MCF 10A (cell line): ENCODE results near the gene VSIG4. TPM values are rescaled to one million over a fixed set of nuclear protein-coding genes. Genes with fewer than 3 reads are reported as not detected.

Experiments used
- BruUV-seq: library from RNA; stranded (reverse); fragments of 400-500 nt; replicated peaks from 2 replicates; lab custom pipeline; 2021; lab: Mats Ljungman, UMichigan
- CTCF ChIA-PET: fragments of 300-600 bp; sonication (Branson Sonifier 250); formaldehyde crosslinking; extraction: SDS; loops from one replicate; lab custom pipeline; 2021; ENCODE audit warnings: antibody characterized with exemption, inconsistent platforms; lab: Yijun Ruan, JAX
- POLR2A ChIA-PET: fragments of 300-600, 350-650 bp; sonication (Branson Sonifier 250); formaldehyde crosslinking; extraction: SDS; loops from one replicate; lab custom pipeline; 2020; ENCODE audit warnings: antibody characterized with exemption, inconsistent platforms; lab: Yijun Ruan, JAX
- DNase-seq: peaks from one replicate; pipeline ENCODE4 v3.0.0-alpha.2; 2018; ENCODE audit not compliant: unreplicated experiment
- H3K27ac Mint-ChIP-seq: one replicate; pipeline ENCODE4 v1.8.0; 2022; ENCODE audit warnings: mild to moderate bottlenecking, low read depth, mixed read lengths; ENCODE audit not compliant: unreplicated experiment
- H3K27me3 Mint-ChIP-seq: one replicate; pipeline ENCODE4 v1.8.0; 2022; ENCODE audit warnings: mixed read lengths; ENCODE audit not compliant: insufficient read depth, unreplicated experiment
- H3K36me3 Mint-ChIP-seq: one replicate; pipeline ENCODE4 v1.8.0; 2022; ENCODE audit warnings: mild to moderate bottlenecking, moderate library complexity, mixed read lengths; ENCODE audit not compliant: insufficient read depth, unreplicated experiment
- H3K4me1 Mint-ChIP-seq: one replicate; pipeline ENCODE4 v1.8.0; 2022; ENCODE audit warnings: mixed read lengths; ENCODE audit not compliant: insufficient read depth, unreplicated experiment
- H3K4me3 Mint-ChIP-seq: one replicate; pipeline ENCODE4 v1.8.0; 2022; ENCODE audit warnings: mild to moderate bottlenecking, moderate library complexity, mixed read lengths; ENCODE audit not compliant: unreplicated experiment
- H3K9me3 Mint-ChIP-seq: one replicate; pipeline ENCODE4 v1.8.0; 2022; ENCODE audit warnings: mixed read lengths; ENCODE audit not compliant: unreplicated experiment
- CTCF ChIP-seq: fragments of 200-600 bp; IDR thresholded peaks from one replicate; pipeline ENCODE4 v1.8.0; 2022; ENCODE audit warnings: antibody characterized with exemption, mild to moderate bottlenecking; ENCODE audit not compliant: unreplicated experiment
- intact Hi-C: fragments of 100-400 bp; cut with micrococcal nuclease; formaldehyde crosslinking; loops from 2 replicates; pipeline ENCODE4 v1.14.1; 2022
- total RNA-seq: library from RNA; stranded (reverse); gene quantifications from 2 replicates; pipeline ENCODE4 v1.2.3, GENCODE V29; 2022

The VSIG4 gene
- total RNA-seq, 1 experiment from 2014 or later = not detected

- peaks cover 2% of the 10 kb centered on the region for H3K9me3 Mint-ChIP-seq
- H3K27me3 Mint-ChIP-seq = no peaks in the 10 kb centered on the region
- H3K4me3 Mint-ChIP-seq = no peak overlapping the region
- ChIA-PET CTCF (no interaction called here), POLR2A (no interaction called here)
- TF ChIP-seq CTCF = no peak
- DNase-seq = no peak
- no TSS peak for BruUV-seq
- no peak overlapping the region for H3K27ac Mint-ChIP-seq
- H3K36me3 Mint-ChIP-seq = no peaks in the 10 kb centered on the region
- H3K4me1 Mint-ChIP-seq = no peaks in the 10 kb centered on the region
- intact Hi-C loops = no loop called here
Measured at GRCh38 chrX:66015900-66016689, 23.8 kb downstream of the VSIG4 start.

GRCh38 chrX:66015152-66015831 lies 24.6 kb downstream of the VSIG4 start:
- H3K27me3 Mint-ChIP-seq = no peaks in the 10 kb centered on the region
- H3K4me1 Mint-ChIP-seq = no peaks in the 10 kb centered on the region
- POLR2A ChIA-PET = no interaction called here
- peaks cover 8% of the 10 kb centered on the region for H3K9me3 Mint-ChIP-seq
- no peak for DNase-seq
- H3K4me3 Mint-ChIP-seq = no peak overlapping the region
- intact Hi-C loops = no loop called here
- no TSS peak for BruUV-seq
- H3K36me3 Mint-ChIP-seq = no peaks in the 10 kb centered on the region
- no peak overlapping the region for H3K27ac Mint-ChIP-seq
- CTCF ChIA-PET = no interaction called here
- no peak for TF ChIP-seq CTCF

GRCh38 chrX:66014556-66014955 lies 25.3 kb downstream of the VSIG4 start:
- H3K27me3 Mint-ChIP-seq = no peaks in the 10 kb centered on the region
- TF ChIP-seq CTCF = no peak
- no peak overlapping the region for H3K4me3 Mint-ChIP-seq
- intact Hi-C loops = no loop called here
- ChIA-PET CTCF (no interaction called here), POLR2A (no interaction called here)
- H3K27ac Mint-ChIP-seq = no peak overlapping the region
- no peaks in the 10 kb centered on the region for H3K4me1 Mint-ChIP-seq
- no peak for DNase-seq
- no peaks in the 10 kb centered on the region for H3K36me3 Mint-ChIP-seq
- no TSS peak for BruUV-seq
- H3K9me3 Mint-ChIP-seq = peaks cover 8% of the 10 kb centered on the region

GRCh38 chrX:66014084-66014483 lies 25.8 kb downstream of the VSIG4 start:
- no peak for TF ChIP-seq CTCF
- no peak overlapping the region for H3K4me3 Mint-ChIP-seq
- BruUV-seq = no TSS peak
- H3K27ac Mint-ChIP-seq = no peak overlapping the region
- H3K27me3 Mint-ChIP-seq = no peaks in the 10 kb centered on the region
- POLR2A ChIA-PET = no interaction called here
- H3K4me1 Mint-ChIP-seq = no peaks in the 10 kb centered on the region
- intact Hi-C loops = no loop called here
- no peak for DNase-seq
- H3K9me3 Mint-ChIP-seq = peaks cover 8% of the 10 kb centered on the region
- no peaks in the 10 kb centered on the region for H3K36me3 Mint-ChIP-seq
- CTCF ChIA-PET = no interaction called here
